Trophoblast cell (in vitro differentiated cells and primary cell): ENCODE data around the gene RAET1L.

Experiments
- DNase-seq, 2 donors: peaks; one replicate each; pipeline ENCODE4 v3.0.0-alpha.2; 2016
- H2AFZ ChIP-seq: 2 replicates; pipeline ENCODE4 v1.6.1; 2013; ENCODE audit warnings: low read length, moderate library complexity, mild to moderate bottlenecking; ENCODE audit not compliant: insufficient read depth, poor library complexity
- H2AK5ac ChIP-seq: 2 replicates; pipeline ENCODE4 v1.6.1; 2013; ENCODE audit warnings: mild to moderate bottlenecking, low read length
- H2BK120ac ChIP-seq: 2 replicates; pipeline ENCODE4 v1.6.1; 2013; ENCODE audit warnings: low read length, mild to moderate bottlenecking, moderate library complexity; ENCODE audit not compliant: insufficient read depth, poor library complexity
- H2BK12ac ChIP-seq: 2 replicates; pipeline ENCODE4 v1.6.1; 2013; ENCODE audit warnings: mild to moderate bottlenecking, low read length, moderate library complexity
- H2BK5ac ChIP-seq: 2 replicates; pipeline ENCODE4 v1.6.1; 2013; ENCODE audit warnings: low read length, low read depth, moderate library complexity, mild to moderate bottlenecking; ENCODE audit not compliant: poor library complexity
- H3K14ac ChIP-seq: 2 replicates; pipeline ENCODE4 v1.6.1; 2013; ENCODE audit warnings: mild to moderate bottlenecking, low read length
- H3K18ac ChIP-seq: 2 replicates; pipeline ENCODE4 v1.6.1; 2013; ENCODE audit warnings: mild to moderate bottlenecking, low read length
- H3K23ac ChIP-seq: 2 replicates; pipeline ENCODE4 v1.6.1; 2013; ENCODE audit warnings: low read length
- H3K27ac ChIP-seq: 2 replicates; pipeline ENCODE4 v1.5.1; 2013; ENCODE audit warnings: low read depth, mild to moderate bottlenecking, inconsistent platforms, low read length, moderate library complexity
- H3K27me3 ChIP-seq: 2 replicates; pipeline ENCODE4 v1.6.1; 2013; ENCODE audit warnings: inconsistent platforms, mild to moderate bottlenecking, low read length, moderate library complexity; ENCODE audit not compliant: insufficient read depth
- H3K36me3 ChIP-seq, 2 experiments: 1 replicate in 1 of 2; 2 replicates in 1 of 2; pipeline ENCODE4 v1.6.1; 2013; ENCODE audit warnings: low read length in 2 of 2, mild to moderate bottlenecking in 2 of 2, moderate library complexity in 1 of 2; ENCODE audit not compliant: insufficient read depth in 2 of 2, control insufficient read depth in 1 of 2
- H3K4ac ChIP-seq: 2 replicates; pipeline ENCODE4 v1.6.1; 2013; ENCODE audit warnings: low read depth, mild to moderate bottlenecking, low read length, moderate library complexity
- H3K4me1 ChIP-seq, 2 experiments: 1 replicate in 1 of 2; 2 replicates in 1 of 2; pipeline ENCODE4 v1.6.1; 2013; ENCODE audit warnings: low read length in 2 of 2, mild to moderate bottlenecking in 2 of 2, moderate library complexity in 1 of 2; ENCODE audit not compliant: insufficient read depth in 2 of 2, control insufficient read depth in 1 of 2
- H3K4me2 ChIP-seq: 2 replicates; pipeline ENCODE4 v1.6.1; 2013; ENCODE audit warnings: inconsistent platforms, mild to moderate bottlenecking, low read length, moderate library complexity
- H3K4me3 ChIP-seq: 2 replicates; pipeline ENCODE4 v1.5.1; 2013; ENCODE audit warnings: mild to moderate bottlenecking, low read depth, low read length, inconsistent platforms
- H3K79me1 ChIP-seq: one replicate; pipeline ENCODE4 v1.6.1; 2013; ENCODE audit warnings: low read length
- H3K79me2 ChIP-seq: 2 replicates; pipeline ENCODE4 v1.6.1; 2013; ENCODE audit warnings: low read length, mild to moderate bottlenecking; ENCODE audit not compliant: control insufficient read depth, insufficient read depth, poor library complexity
- H3K9ac ChIP-seq: 2 replicates; pipeline ENCODE4 v1.6.1; 2013; ENCODE audit warnings: mild to moderate bottlenecking, low read length
- H3K9me3 ChIP-seq: 2 replicates; pipeline ENCODE4 v1.6.1; 2013; ENCODE audit warnings: low read depth, mild to moderate bottlenecking, control low read depth, inconsistent platforms, low read length; ENCODE audit not compliant: insufficient read depth
- H4K12ac ChIP-seq: 2 replicates; pipeline ENCODE4 v1.6.1; 2013; ENCODE audit warnings: low read depth, mild to moderate bottlenecking, low read length, moderate library complexity
- H4K8ac ChIP-seq: 2 replicates; pipeline ENCODE4 v1.6.1; 2013; ENCODE audit warnings: low read depth, mild to moderate bottlenecking, low read length, moderate library complexity
- H4K91ac ChIP-seq: one replicate; pipeline ENCODE4 v1.6.1; 2013; ENCODE audit warnings: low read depth, mild to moderate bottlenecking, low read length, moderate library complexity
- WGBS: extraction: QIAGEN DNeasy Blood & Tissue Kit; methylation state at CpG from one replicate; pipeline ENCODE4 v1.1.7; 2013; ENCODE audit warnings: missing lambda C conversion rate; ENCODE audit not compliant: insufficient read length, insufficient coverage; ENCODE audit errors: extremely low coverage; 5-methylcytosine and 5-hydroxymethylcytosine counted together

RAET1L gene

DNA sequence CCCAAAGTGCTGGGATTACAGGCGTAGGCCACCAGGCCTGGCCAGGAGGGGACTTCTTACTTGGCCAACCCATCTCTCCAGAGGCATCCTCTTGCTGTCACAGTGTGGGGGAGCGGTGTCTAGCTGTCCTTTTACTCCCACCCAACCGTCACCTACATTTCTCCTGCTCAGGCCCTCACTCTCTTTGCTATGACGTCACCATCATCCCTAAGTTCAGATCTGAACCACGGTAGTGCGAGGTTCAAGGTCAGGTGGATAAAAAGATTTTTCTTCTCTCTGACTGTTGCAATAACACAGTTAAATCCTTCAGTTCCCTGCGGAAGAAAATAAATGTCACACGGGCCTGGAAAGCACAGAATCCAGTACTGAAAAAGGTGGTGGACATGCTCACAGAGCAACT, 7.3 kb upstream of the RAET1L start:
- H3K79me1 ChIP-seq = no peaks in the 10 kb centered on the region
- H2BK5ac ChIP-seq = no peak overlapping the region
- no peak overlapping the region for H3K4ac ChIP-seq
- H3K4me1 ChIP-seq = no peaks in the 10 kb centered on the region
- WGBS = no CpG with 5 or more reads among the region's 8 CpGs
- DNase-seq = no peak
- H3K79me2 ChIP-seq = no peaks in the 10 kb centered on the region
- H3K27me3 ChIP-seq = peaks cover 29% of the 10 kb centered on the region
- no peak overlapping the region for H3K4me3 ChIP-seq
- H2AFZ ChIP-seq = no peak overlapping the region
- H3K4me2 ChIP-seq = no peak overlapping the region
- H2BK120ac ChIP-seq = no peak overlapping the region
- no peak overlapping the region for H4K12ac ChIP-seq
- no peak overlapping the region for H4K8ac ChIP-seq
- H3K36me3 ChIP-seq = no peaks in the 10 kb centered on the region
- no peak overlapping the region for H2BK12ac ChIP-seq
- H3K9me3 ChIP-seq = peaks cover 4% of the 10 kb centered on the region
- no peak overlapping the region for H4K91ac ChIP-seq
- H3K18ac ChIP-seq = no peak overlapping the region
- H3K9ac ChIP-seq = no peak overlapping the region
- no peak overlapping the region for H2AK5ac ChIP-seq
- H3K27ac ChIP-seq = no peak overlapping the region
- no peak overlapping the region for H3K23ac ChIP-seq
- no peak overlapping the region for H3K14ac ChIP-seq

GRCh38 chr6:150030611-150031010, 5.3 kb upstream of the RAET1L start:
- Histone ChIP-seq H2BK12ac (no peak overlapping the region), H3K27ac (no peak overlapping the region)

DNA sequence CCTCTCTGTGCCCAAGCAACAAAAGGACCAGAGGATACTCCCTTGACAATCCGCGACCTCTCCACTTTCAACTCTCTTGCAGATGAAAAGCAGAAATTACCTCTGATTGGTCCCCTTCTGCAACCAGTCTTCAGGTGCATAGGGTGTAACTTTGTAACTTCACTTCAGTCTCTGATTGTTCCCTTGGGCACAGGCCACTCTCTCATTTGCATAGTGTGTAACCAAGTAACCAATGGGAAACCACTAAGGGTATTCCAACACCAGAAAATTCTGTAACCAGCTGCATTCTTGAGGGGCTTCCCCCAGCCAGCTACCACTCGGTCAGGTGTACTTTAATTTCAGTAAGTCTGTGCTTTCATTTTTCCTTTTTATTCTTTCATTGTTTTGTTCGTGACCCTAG, 4.4 kb upstream of the RAET1L start:
- Histone ChIP-seq H3K9me3 (peaks cover 2% of the 10 kb centered on the region), H4K91ac (no peak overlapping the region), H3K4me3 (no peak overlapping the region), H3K36me3 (no peaks in the 10 kb centered on the region), H3K79me1 (no peaks in the 10 kb centered on the region), H3K4me1 (no peaks in the 10 kb centered on the region), H4K8ac (no peak overlapping the region), H3K4ac (no peak overlapping the region), H3K27me3 (peaks cover 4% of the 10 kb centered on the region), H3K18ac (no peak overlapping the region), H2AK5ac (no peak overlapping the region), H2BK5ac (no peak overlapping the region), H2BK12ac (no peak overlapping the region), H3K9ac (no peak overlapping the region), H2BK120ac (no peak overlapping the region), H3K4me2 (no peak overlapping the region), H2AFZ (no peak overlapping the region), H3K23ac (no peak overlapping the region), H3K79me2 (no peaks in the 10 kb centered on the region), H3K27ac (no peak overlapping the region), H3K14ac (no peak overlapping the region), H4K12ac (no peak overlapping the region)
- DNase-seq = no peak
- no CpG with 5 or more reads among the region's 4 CpGs for WGBS

More at GRCh38 chr6:150030611-150031010, 5.3 kb upstream of the RAET1L start:
- Histone ChIP-seq H3K4me3 (no peak overlapping the region), H3K4me2 (no peak overlapping the region), H4K8ac (no peak overlapping the region), H2BK5ac (no peak overlapping the region), H3K27me3 (peaks cover 9% of the 10 kb centered on the region), H3K9ac (no peak overlapping the region), H3K4me1 (no peaks in the 10 kb centered on the region), H3K79me1 (no peaks in the 10 kb centered on the region), H3K23ac (no peak overlapping the region), H3K18ac (no peak overlapping the region), H2AK5ac (no peak overlapping the region), H2AFZ (no peak overlapping the region), H3K14ac (no peak overlapping the region), H3K79me2 (no peaks in the 10 kb centered on the region), H2BK120ac (no peak overlapping the region), H4K12ac (no peak overlapping the region), H3K4ac (no peak overlapping the region), H3K36me3 (no peaks in the 10 kb centered on the region), H4K91ac (no peak overlapping the region), H3K9me3 (peaks cover 4% of the 10 kb centered on the region)
- DNase-seq = no peak
- no CpG with 5 or more reads among the region's 3 CpGs for WGBS

- Histone ChIP-seq H3K79me1 (no peaks in the 10 kb centered on the region), H3K27me3 (peaks cover 4% of the 10 kb centered on the region), H3K9ac (no peak overlapping the region), H3K27ac (no peak overlapping the region), H2BK5ac (no peak overlapping the region), H3K23ac (no peak overlapping the region), H3K36me3 (no peaks in the 10 kb centered on the region), H4K12ac (no peak overlapping the region), H3K79me2 (no peaks in the 10 kb centered on the region), H2BK12ac (no peak overlapping the region), H2AFZ (no peak overlapping the region), H2AK5ac (no peak overlapping the region), H3K14ac (no peak overlapping the region), H3K4me2 (no peak overlapping the region), H3K9me3 (peaks cover 2% of the 10 kb centered on the region), H2BK120ac (no peak overlapping the region), H3K18ac (no peak overlapping the region), H3K4ac (no peak overlapping the region), H4K8ac (no peak overlapping the region), H4K91ac (no peak overlapping the region), H3K4me1 (no peaks in the 10 kb centered on the region), H3K4me3 (no peak overlapping the region)
- WGBS = no CpG with 5 or more reads among the region's 7 CpGs
- DNase-seq = no peak
Observed at GRCh38 chr6:150029276-150029675, 3.9 kb upstream of the RAET1L start.
